GM12878 (cell line): ENCODE measurements around the gene FKBP6. TPM values are rescaled to one million over a fixed set of nuclear protein-coding genes. Genes with fewer than 3 reads are reported as not detected.

Experiments
- ATAC-seq: fragments of 200-7000 bp; cut with Tn5 transposase; 3 replicates; pipeline ENCODE4 v1.9.1; 2020; ENCODE audit warnings: mild to moderate bottlenecking, moderate library complexity
- BruUV-seq: library from RNA; stranded (reverse); fragments of 400-500 nt; replicated peaks from 2 replicates; lab custom pipeline; 2021; lab: Mats Ljungman, UMichigan
- CTCF ChIA-PET: fragments of 300-600 bp; sonication (Branson Sonifier 250); formaldehyde crosslinking; extraction: SDS; loops from one replicate; lab custom pipeline; 2021; ENCODE audit warnings: inconsistent platforms; lab: Yijun Ruan, JAX
- POLR2A ChIA-PET: fragments of 350-600 bp; formaldehyde crosslinking; extraction: SDS; loops from one replicate; lab custom pipeline; 2021; ENCODE audit warnings: inconsistent platforms; lab: Charles Lee
- RAD21 ChIA-PET: fragments of 300-600 bp; sonication (Branson Sonifier 250); formaldehyde crosslinking; loops from one replicate; lab custom pipeline; 2023; ENCODE audit warnings: antibody characterized with exemption; ENCODE audit not compliant: unreplicated experiment; lab: Charles Lee
- SMC1A ChIA-PET: fragments of 300-600 bp; sonication (Branson Sonifier 250); formaldehyde crosslinking; loops from one replicate; lab custom pipeline; 2023; ENCODE audit not compliant: unreplicated experiment, uncharacterized antibody; lab: Charles Lee
- DNase-seq: peaks from one replicate; pipeline ENCODE4 v3.0.0-alpha.2; 2011; ENCODE audit warnings: low read depth, low spot score
- FAIRE-seq: peaks from 3 replicates; lab custom pipeline; 2011; peaks lifted over from hg19 to GRCh38; lab: Jason Lieb, UNC
- H2AFZ ChIP-seq: 2 replicates; pipeline ENCODE4 v1.6.0; 2011; ENCODE audit warnings: low read depth, low read length, control low read depth; ENCODE audit not compliant: control insufficient read depth
- H3K27ac ChIP-seq: 2 replicates; pipeline ENCODE4 v1.5.1; 2011; ENCODE audit warnings: control low read depth; ENCODE audit not compliant: control insufficient read depth, insufficient read depth
- H3K27me3 ChIP-seq, 2 experiments: replicated peaks in 1 of 2; 2 replicates each; pipeline versions ENCODE4 v1.6.0 to v1.6.1; 2011; ENCODE audit warnings: low read length in 1 of 2; ENCODE audit not compliant: control insufficient read depth in 2 of 2, insufficient read depth in 2 of 2
- H3K36me3 ChIP-seq, 2 experiments: 2 replicates each; pipeline ENCODE4 v1.5.1; 2011; ENCODE audit warnings: low read length in 1 of 2; ENCODE audit not compliant: control insufficient read depth in 2 of 2, insufficient read depth in 2 of 2
- H3K4me1 ChIP-seq: 2 replicates; pipeline ENCODE4 v1.6.1; 2011; ENCODE audit warnings: mild to moderate bottlenecking, low read length, moderate library complexity, mixed read lengths; ENCODE audit not compliant: control insufficient read depth, insufficient read depth
- H3K4me2 ChIP-seq: 2 replicates; pipeline ENCODE4 v1.6.0; 2011; ENCODE audit warnings: control low read depth; ENCODE audit not compliant: control insufficient read depth, insufficient read depth
- H3K4me3 ChIP-seq: fragments of 200-600 bp; sonication (generic); 2 replicates; pipeline ENCODE4 v1.5.1; 2016
- H3K79me2 ChIP-seq: 2 replicates; pipeline ENCODE4 v1.6.0; 2011; ENCODE audit warnings: low read length; ENCODE audit not compliant: control insufficient read depth, insufficient read depth
- H3K9ac ChIP-seq: 2 replicates; pipeline ENCODE4 v1.8.0; 2011; ENCODE audit warnings: low read length, control low read depth, mixed read lengths; ENCODE audit not compliant: control insufficient read depth, insufficient read depth
- H3K9me3 ChIP-seq: replicated peaks from 3 replicates; pipeline ENCODE4 v1.5.1; 2011; ENCODE audit warnings: mild to moderate bottlenecking, low read length; ENCODE audit not compliant: control insufficient read depth, insufficient read depth
- H4K20me1 ChIP-seq: 2 replicates; pipeline ENCODE4 v1.6.0; 2011; ENCODE audit not compliant: control insufficient read depth, insufficient read depth
- CHD4 ChIP-seq: fragments of 200-600 bp; sonication (generic); IDR thresholded peaks from 2 replicates; pipeline ENCODE4 v1.6.1; 2016; ENCODE audit warnings: mild to moderate bottlenecking
- FOXK2 ChIP-seq: fragments of 450-650 bp; IDR thresholded peaks from 2 replicates; pipeline ENCODE4 v1.6.1; 2017; ENCODE audit warnings: mild to moderate bottlenecking, moderate library complexity
- HCFC1 ChIP-seq: fragments of 150-350 bp; IDR thresholded peaks from 2 replicates; pipeline ENCODE4 v1.6.1; 2014; ENCODE audit warnings: low read length
- LARP7 ChIP-seq: fragments of 450-650 bp; IDR thresholded peaks from 2 replicates; pipeline ENCODE4 v1.6.1; 2017; ENCODE audit warnings: mild to moderate bottlenecking
- SRF ChIP-seq, 2 experiments: IDR thresholded peaks; 2 replicates each; pipeline ENCODE4 v1.6.1; 2011; ENCODE audit warnings: low read depth in 2 of 2, low read length in 2 of 2, mild to moderate bottlenecking in 1 of 2, moderate library complexity in 1 of 2
- ZNF207 ChIP-seq: fragments of 450-650 bp; IDR thresholded peaks from 2 replicates; pipeline ENCODE4 v1.6.1; 2014; ENCODE audit warnings: antibody characterized with exemption, mild to moderate bottlenecking, borderline replicate concordance
- ZNF24 ChIP-seq: fragments of 450-650 bp; IDR thresholded peaks from 2 replicates; pipeline ENCODE4 v1.6.1; 2017; ENCODE audit warnings: antibody characterized with exemption, mild to moderate bottlenecking
- WGBS: methylation state at CpG from one replicate; pipeline ENCODE4 v1.1.6; 2016; ENCODE audit warnings: low lambda C conversion rate; ENCODE audit not compliant: insufficient replicate concordance, insufficient coverage; ENCODE audit errors: missing lambda C conversion rate; 5-methylcytosine and 5-hydroxymethylcytosine counted together
- in situ Hi-C: fragments of 300-500 bp; cut with MboI; formaldehyde crosslinking; loops from 9 replicates; pipeline ENCODE4 v1.14.3; 2018; ENCODE audit warnings: mixed read lengths
- intact Hi-C: fragments of 100-400 bp; cut with micrococcal nuclease; formaldehyde crosslinking; loops from one replicate; pipeline ENCODE4 v1.14.2; 2022; ENCODE audit not compliant: unreplicated experiment
- polyA plus RNA-seq, 11 experiments: library from polyadenylated mRNA; depleted of rRNA in 4 of 11; unstranded in 6 of 11; stranded (reverse) in 5 of 11; fragments of >200 nt; fragmentation: Nextera tagmentation in 4 of 11; fragmentation: Illumina TruSeq in 1 of 11; extraction: Ambion mirVana in 4 of 11; extraction: Trizol in 1 of 11; gene quantifications; 1 replicate in 1 of 11; 2 replicates in 10 of 11; pipeline versions ENCODE4 v1.2.1 to v1.2.3, GENCODE V29; 2011 to 2016; ENCODE audit warnings: inconsistent platforms in 2 of 11, missing spikeins in 2 of 11, low read depth in 1 of 11
- total RNA-seq, 4 experiments: library from RNA; depleted of rRNA in 3 of 4; stranded (reverse); fragments of >200 nt in 3 of 4; fragmentation: Illumina TruSeq in 1 of 4; extraction: Trizol in 1 of 4; gene quantifications; 2 replicates each; pipeline versions ENCODE4 v1.2.1 to v1.2.3, GENCODE V29; 2013 to 2021
- TF ChIP-seq, protein P1 (sequence below): fragments of 150-350 bp; IDR thresholded peaks from 2 replicates; pipeline ENCODE4 v1.6.1; 2016; ENCODE audit warnings: low read depth, low read length
- TF ChIP-seq, protein P2 (sequence below): IDR thresholded peaks from 2 replicates; pipeline ENCODE4 v1.6.1; 2011; ENCODE audit warnings: low read depth, low read length, improper control_type of control experiment, borderline replicate concordance

FKBP6 gene
- total and polyA plus RNA-seq, 10 of the 15 experiments (the other 5 are each of a cell fraction or from before 2014, with no cell fraction given), result not detected

DNA sequence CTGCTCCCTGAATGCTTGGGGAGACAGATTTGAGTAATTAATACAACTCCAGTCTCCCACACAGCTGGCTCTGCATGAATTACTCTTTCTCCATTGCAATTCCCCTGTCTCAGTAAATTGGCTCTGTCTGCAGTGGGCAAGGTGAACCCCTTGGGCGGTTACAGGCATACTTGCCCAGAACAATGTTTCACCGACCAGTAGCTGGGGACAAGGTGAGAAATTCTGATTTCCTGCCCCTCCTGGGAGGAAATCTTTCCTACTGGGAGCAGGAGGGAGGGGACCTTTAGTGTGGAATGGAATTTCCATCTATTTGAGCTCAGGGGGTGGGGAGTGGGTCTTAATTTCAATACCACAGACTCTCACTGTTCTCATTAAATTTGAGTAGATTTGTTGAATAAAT, 63.4 kb downstream of the FKBP6 start (continued):
- TF ChIP-seq, protein P1, sequence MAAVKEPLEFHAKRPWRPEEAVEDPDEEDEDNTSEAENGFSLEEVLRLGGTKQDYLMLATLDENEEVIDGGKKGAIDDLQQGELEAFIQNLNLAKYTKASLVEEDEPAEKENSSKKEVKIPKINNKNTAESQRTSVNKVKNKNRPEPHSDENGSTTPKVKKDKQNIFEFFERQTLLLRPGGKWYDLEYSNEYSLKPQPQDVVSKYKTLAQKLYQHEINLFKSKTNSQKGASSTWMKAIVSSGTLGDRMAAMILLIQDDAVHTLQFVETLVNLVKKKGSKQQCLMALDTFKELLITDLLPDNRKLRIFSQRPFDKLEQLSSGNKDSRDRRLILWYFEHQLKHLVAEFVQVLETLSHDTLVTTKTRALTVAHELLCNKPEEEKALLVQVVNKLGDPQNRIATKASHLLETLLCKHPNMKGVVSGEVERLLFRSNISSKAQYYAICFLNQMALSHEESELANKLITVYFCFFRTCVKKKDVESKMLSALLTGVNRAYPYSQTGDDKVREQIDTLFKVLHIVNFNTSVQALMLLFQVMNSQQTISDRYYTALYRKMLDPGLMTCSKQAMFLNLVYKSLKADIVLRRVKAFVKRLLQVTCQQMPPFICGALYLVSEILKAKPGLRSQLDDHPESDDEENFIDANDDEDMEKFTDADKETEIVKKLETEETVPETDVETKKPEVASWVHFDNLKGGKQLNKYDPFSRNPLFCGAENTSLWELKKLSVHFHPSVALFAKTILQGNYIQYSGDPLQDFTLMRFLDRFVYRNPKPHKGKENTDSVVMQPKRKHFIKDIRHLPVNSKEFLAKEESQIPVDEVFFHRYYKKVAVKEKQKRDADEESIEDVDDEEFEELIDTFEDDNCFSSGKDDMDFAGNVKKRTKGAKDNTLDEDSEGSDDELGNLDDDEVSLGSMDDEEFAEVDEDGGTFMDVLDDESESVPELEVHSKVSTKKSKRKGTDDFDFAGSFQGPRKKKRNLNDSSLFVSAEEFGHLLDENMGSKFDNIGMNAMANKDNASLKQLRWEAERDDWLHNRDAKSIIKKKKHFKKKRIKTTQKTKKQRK, result no peak
- TF ChIP-seq, all 136 proteins: peak for 0

DNA sequence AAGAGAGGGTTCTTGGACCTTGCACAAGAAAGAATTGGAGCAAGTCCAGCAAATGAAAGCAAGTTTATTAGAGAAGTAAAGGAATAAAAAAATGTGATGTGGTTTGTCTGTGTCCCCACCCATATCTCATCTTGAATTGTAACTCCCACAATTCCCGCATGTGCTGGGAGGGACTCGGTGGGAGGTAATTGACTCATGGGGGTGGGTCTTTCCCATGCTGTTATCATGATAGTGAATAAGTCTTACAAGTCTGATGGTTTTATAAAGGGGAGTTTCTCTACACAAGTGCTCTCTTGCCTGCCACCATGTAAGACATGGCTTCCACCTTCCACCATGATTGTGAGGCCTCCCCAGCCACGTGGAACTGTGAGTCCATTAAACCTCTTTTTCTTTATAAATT, 66.5 kb downstream of the FKBP6 start:
- no TSS peak for BruUV-seq
- CTCF ChIA-PET, result no interaction called here
- intact Hi-C loops, result no loop called here

More for the DNA sequence above, 66.5 kb downstream of the FKBP6 start:
- Histone ChIP-seq H2AFZ (no peak overlapping the region), H3K27ac (no peak overlapping the region), H3K4me1 (no peaks in the 10 kb centered on the region), H3K9me3 (no peaks in the 10 kb centered on the region; the same call in 2 of the 3 replicates), H3K9ac (no peak overlapping the region), H3K36me3 (no peaks in the 10 kb centered on the region), H3K4me3 (no peak overlapping the region), H3K79me2 (no peaks in the 10 kb centered on the region), H3K4me2 (no peak overlapping the region), H4K20me1 (no peaks in the 10 kb centered on the region), H3K27me3 (no peaks in the 10 kb centered on the region)
- ChIA-PET SMC1A (no interaction called here), POLR2A (no interaction called here), RAD21 (no interaction called here)
- FAIRE-seq, result no peak
- 0% methylated on average over 3 of the region's 3 CpGs for WGBS
- no peak for DNase-seq
- TF ChIP-seq ZNF207 (no peak), HCFC1 (no peak), CHD4 (no peak), ZNF24 (no peak), FOXK2 (no peak), SRF (IDR thresholded peaks at IDR 0.05; ENCODE audit: low read depth in 2 of 2, low read length in 2 of 2) (no peak), LARP7 (no peak)
- TF ChIP-seq, protein P2, sequence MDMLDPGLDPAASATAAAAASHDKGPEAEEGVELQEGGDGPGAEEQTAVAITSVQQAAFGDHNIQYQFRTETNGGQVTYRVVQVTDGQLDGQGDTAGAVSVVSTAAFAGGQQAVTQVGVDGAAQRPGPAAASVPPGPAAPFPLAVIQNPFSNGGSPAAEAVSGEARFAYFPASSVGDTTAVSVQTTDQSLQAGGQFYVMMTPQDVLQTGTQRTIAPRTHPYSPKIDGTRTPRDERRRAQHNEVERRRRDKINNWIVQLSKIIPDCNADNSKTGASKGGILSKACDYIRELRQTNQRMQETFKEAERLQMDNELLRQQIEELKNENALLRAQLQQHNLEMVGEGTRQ, result no peak
- in situ Hi-C loops, result no loop called here
- ATAC-seq, result no peak
